ENCODE measurements around the gene MCOLN1. TPM values are rescaled to one million over a fixed set of nuclear protein-coding genes. Genes with fewer than 3 reads are reported as not detected.

The MCOLN1 gene
- total RNA-seq, 4 donors from 2014 or later: 9.1 to 25.0 (median 14.5) TPM

DNA sequence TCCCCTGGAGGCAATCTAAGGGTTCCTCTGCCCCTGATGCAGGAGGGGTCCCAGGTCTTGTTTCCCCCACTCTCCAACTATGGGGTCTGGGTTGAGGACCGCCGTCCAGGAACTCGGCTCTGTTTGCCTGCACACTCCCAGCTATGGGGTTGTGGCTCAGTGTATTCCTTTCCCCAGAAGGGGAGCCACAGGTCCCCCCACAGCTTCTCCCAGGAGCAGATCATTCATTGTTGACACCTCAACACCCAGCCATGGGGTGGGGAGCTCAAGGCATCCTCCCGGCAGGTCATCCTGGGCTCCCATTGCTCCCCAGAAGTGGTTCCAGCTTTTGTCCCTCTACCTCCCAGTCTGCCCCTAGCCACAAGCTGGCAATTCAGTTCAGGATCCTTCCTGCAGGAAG, 5.5 kb upstream of the MCOLN1 start:
- peaks cover 8 to 11% of the 10 kb centered on the region in 2 donors for H3K36me3 ChIP-seq
- no peak for TF ChIP-seq POLR2A (IDR thresholded peaks at IDR 0.05)
- TF ChIP-seq, protein P1, sequence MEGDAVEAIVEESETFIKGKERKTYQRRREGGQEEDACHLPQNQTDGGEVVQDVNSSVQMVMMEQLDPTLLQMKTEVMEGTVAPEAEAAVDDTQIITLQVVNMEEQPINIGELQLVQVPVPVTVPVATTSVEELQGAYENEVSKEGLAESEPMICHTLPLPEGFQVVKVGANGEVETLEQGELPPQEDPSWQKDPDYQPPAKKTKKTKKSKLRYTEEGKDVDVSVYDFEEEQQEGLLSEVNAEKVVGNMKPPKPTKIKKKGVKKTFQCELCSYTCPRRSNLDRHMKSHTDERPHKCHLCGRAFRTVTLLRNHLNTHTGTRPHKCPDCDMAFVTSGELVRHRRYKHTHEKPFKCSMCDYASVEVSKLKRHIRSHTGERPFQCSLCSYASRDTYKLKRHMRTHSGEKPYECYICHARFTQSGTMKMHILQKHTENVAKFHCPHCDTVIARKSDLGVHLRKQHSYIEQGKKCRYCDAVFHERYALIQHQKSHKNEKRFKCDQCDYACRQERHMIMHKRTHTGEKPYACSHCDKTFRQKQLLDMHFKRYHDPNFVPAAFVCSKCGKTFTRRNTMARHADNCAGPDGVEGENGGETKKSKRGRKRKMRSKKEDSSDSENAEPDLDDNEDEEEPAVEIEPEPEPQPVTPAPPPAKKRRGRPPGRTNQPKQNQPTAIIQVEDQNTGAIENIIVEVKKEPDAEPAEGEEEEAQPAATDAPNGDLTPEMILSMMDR (IDR thresholded peaks at IDR 0.05): no peak
- 20 to 43% methylated on average over 1 to 4 of the region's 4 CpGs for WGBS, 2 donors
- no peaks in the 10 kb centered on the region for H3K9me3 ChIP-seq
- intact Hi-C loops (cut with DNase I): no loop called here
- H3K27ac ChIP-seq: peak overlapping the region in 2 of 3 donors; percentile 74 to 88
- DNase-seq: no peak
- peak overlapping the region in 1 of 3 donors; percentile 89 for H3K4me3 ChIP-seq (replicated peaks in 1 of 3)
- H3K4me1 ChIP-seq: peaks cover 8 to 13% of the 10 kb centered on the region in 2 donors
- no peaks in the 10 kb centered on the region for H3K27me3 ChIP-seq

DNA sequence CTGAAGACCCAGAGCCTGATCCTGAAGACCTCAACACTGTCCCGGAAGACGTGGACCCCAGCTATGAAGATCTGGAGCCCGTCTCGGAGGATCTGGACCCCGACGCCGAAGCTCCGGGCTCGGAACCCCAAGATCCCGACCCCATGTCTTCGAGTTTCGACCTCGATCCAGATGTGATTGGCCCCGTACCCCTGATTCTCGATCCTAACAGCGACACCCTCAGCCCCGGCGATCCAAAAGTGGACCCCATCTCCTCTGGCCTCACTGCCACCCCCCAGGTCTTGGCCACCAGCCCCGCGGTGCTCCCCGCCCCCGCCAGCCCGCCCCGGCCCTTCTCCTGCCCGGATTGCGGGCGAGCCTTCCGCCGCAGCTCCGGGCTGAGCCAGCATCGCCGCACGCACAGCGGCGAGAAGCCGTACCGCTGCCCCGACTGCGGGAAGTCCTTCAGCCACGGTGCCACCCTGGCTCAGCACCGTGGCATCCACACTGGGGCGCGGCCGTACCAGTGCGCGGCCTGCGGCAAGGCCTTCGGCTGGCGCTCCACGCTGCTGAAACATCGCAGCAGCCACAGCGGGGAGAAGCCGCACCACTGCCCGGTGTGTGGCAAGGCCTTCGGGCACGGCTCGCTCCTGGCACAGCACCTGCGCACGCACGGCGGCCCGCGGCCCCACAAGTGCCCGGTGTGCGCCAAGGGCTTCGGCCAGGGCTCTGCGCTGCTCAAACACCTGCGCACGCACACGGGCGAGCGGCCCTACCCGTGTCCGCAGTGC, 2.9 kb upstream of the MCOLN1 start:
- intact Hi-C loops (cut with DNase I): no loop called here
- Histone ChIP-seq H3K9me3 (no peaks in the 10 kb centered on the region), H3K4me1 (peaks cover 19 to 29% of the 10 kb centered on the region in 2 donors), H3K4me3 (replicated peaks in 1 of 3) (no peak overlapping the region), H3K27me3 (no peaks in the 10 kb centered on the region), H3K27ac (no peak overlapping the region), H3K36me3 (peaks cover 8 to 11% of the 10 kb centered on the region in 2 donors)
- no peak for TF ChIP-seq POLR2A (IDR thresholded peaks at IDR 0.05)
- TF ChIP-seq, protein P1 (IDR thresholded peaks at IDR 0.05): no peak
- DNase-seq: no peak
- 96 to 97% methylated on average over 48 to 52 of the region's 74 CpGs for WGBS, 2 donors

DNA sequence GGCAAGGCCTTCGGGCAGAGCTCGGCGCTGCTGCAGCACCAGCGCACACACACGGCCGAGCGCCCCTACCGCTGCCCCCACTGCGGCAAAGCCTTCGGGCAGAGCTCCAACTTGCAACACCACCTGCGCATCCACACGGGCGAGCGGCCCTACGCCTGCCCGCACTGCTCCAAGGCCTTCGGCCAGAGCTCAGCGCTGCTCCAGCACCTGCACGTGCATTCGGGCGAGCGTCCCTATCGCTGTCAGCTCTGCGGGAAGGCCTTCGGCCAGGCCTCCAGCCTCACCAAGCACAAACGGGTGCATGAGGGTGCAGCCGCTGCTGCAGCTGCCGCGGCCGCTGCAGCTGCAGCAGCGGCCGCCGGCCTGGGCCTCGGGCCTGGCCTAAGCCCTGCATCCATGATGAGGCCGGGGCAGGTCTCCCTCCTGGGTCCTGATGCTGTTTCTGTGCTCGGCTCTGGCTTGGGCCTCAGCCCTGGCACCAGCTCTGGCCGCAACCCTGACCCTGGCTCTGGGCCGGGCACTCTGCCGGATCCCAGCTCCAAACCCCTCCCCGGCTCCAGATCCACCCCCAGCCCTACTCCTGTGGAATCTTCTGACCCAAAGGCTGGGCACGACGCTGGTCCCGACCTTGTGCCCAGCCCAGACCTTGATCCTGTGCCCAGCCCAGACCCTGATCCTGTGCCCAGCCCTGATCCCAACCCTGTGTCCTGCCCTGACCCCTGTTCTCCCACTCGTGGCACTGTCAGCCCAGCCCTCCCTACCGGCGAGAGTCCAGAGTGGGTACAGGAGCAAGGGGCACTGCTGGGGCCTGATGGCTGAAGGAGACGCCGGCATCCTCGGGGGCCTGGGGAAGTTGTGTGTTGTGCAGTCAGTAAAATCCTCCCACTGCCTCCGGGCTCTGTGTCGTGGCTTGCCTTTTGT, 2.0 kb upstream of the MCOLN1 start:
- H3K27me3 ChIP-seq: no peaks in the 10 kb centered on the region
- H3K9me3 ChIP-seq: no peaks in the 10 kb centered on the region
- no peak overlapping the region for H3K4me3 ChIP-seq (replicated peaks in 1 of 3)
- no peak for DNase-seq
- peaks cover 19 to 29% of the 10 kb centered on the region in 2 donors for H3K4me1 ChIP-seq
- H3K36me3 ChIP-seq: peaks cover 8 to 11% of the 10 kb centered on the region in 2 donors
- WGBS, 2 donors: 90 to 93% methylated on average over 39 to 42 of the region's 51 CpGs
- H3K27ac ChIP-seq: no peak overlapping the region
- no peak for TF ChIP-seq POLR2A (IDR thresholded peaks at IDR 0.05)
- TF ChIP-seq, protein P1 (IDR thresholded peaks at IDR 0.05): no peak
- intact Hi-C loops (cut with DNase I): no loop called here

DNA sequence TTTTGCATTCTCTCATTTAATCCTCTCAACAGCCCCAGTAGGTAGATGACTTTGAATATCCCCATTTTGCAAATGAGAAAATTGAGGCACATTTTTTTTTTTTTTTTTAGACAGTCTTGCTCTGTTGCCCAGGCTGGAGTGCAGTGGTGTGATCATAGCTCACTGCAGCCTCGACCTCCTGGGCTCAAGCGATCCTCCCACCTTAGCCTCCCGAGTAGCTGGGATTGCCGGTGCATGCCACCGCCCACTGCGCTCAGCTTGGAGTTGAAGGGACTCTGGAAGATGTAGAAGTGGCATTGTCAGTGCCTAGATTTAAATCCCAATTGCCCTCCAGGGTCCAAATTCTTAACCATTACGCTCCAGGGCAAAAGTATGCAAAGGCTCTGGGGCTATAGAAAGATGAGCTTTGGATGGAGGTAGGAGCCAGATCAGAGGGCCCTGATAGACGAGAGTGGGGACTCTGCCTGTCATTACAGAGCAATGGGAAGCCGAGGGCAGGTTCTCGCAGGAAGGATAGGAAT, 813 bp upstream of the MCOLN1 start:
- Histone ChIP-seq H3K27me3 (no peaks in the 10 kb centered on the region), H3K36me3 (peaks cover 8 to 11% of the 10 kb centered on the region in 2 donors), H3K9me3 (no peaks in the 10 kb centered on the region), H3K4me3 (replicated peaks in 1 of 3) (no peak overlapping the region), H3K27ac (peak overlapping the region in 1 of 3 donors; percentile 10), H3K4me1 (peaks cover 17 to 26% of the 10 kb centered on the region in 2 donors)
- WGBS, 2 donors: 42 to 46% methylated on average over 10 of the region's 10 CpGs
- intact Hi-C loops (cut with DNase I): no loop called here
- TF ChIP-seq POLR2A (IDR thresholded peaks at IDR 0.05): no peak
- TF ChIP-seq, protein P1 (IDR thresholded peaks at IDR 0.05): no peak
- DNase-seq: no peak

Data from thyroid gland (tissue), 4 donors.